Liver (tissue), 9 donors: ENCODE results near the gene DNAI2. TPM values are rescaled to one million over a fixed set of nuclear protein-coding genes. Genes with fewer than 3 reads are reported as not detected.

Experiments
- DNase-seq: peaks from one replicate; pipeline ENCODE4 v3.0.0-alpha.2; 2017; ENCODE audit warnings: low spot score
- H3K27ac ChIP-seq, 2 donors: one replicate each; pipeline ENCODE4 v1.7.0; 2013; ENCODE audit warnings: inconsistent platforms in 2 of 2, low read length in 2 of 2, control low read depth in 1 of 2, low read depth in 1 of 2, mild to moderate bottlenecking in 1 of 2
- H3K27me3 ChIP-seq, 4 donors: one replicate each; pipeline versions ENCODE4 v1.6.1 to v1.7.0; 2013; ENCODE audit warnings: low read length in 3 of 4, inconsistent platforms in 1 of 4, mild to moderate bottlenecking in 1 of 4, moderate library complexity in 1 of 4; ENCODE audit not compliant: control insufficient read depth in 4 of 4, insufficient read depth in 4 of 4
- H3K36me3 ChIP-seq, 4 donors: one replicate each; pipeline versions ENCODE4 v1.6.1 to v1.7.0; 2013; ENCODE audit warnings: low read length in 3 of 4, mild to moderate bottlenecking in 3 of 4, low read depth in 1 of 4, moderate library complexity in 1 of 4; ENCODE audit not compliant: control insufficient read depth in 4 of 4, insufficient read depth in 3 of 4
- H3K4me1 ChIP-seq, 4 donors: one replicate each; pipeline versions ENCODE4 v1.6.1 to v1.7.0; 2013; ENCODE audit warnings: low read length in 3 of 4, mild to moderate bottlenecking in 3 of 4, moderate library complexity in 1 of 4; ENCODE audit not compliant: control insufficient read depth in 4 of 4, insufficient read depth in 4 of 4
- H3K4me3 ChIP-seq, 3 donors: one replicate each; pipeline versions ENCODE4 v1.6.1 to v1.7.0; 2013; ENCODE audit warnings: low read length in 3 of 3, control low read depth in 1 of 3, low read depth in 1 of 3, mild to moderate bottlenecking in 1 of 3
- H3K9ac ChIP-seq, 2 donors: one replicate each; pipeline ENCODE4 v1.7.0; 2013; ENCODE audit warnings: low read length in 2 of 2, mild to moderate bottlenecking in 2 of 2, moderate library complexity in 2 of 2, control low read depth in 1 of 2, low read depth in 1 of 2
- H3K9me3 ChIP-seq, 4 donors: one replicate each; pipeline versions ENCODE4 v1.6.1 to v1.7.0; 2013; ENCODE audit warnings: low read length in 3 of 4; ENCODE audit not compliant: control insufficient read depth in 4 of 4
- EGR1 ChIP-seq, 2 donors: IDR thresholded peaks; 2 replicates each; pipeline ENCODE4 v1.6.1; 2016 to 2018; ENCODE audit warnings: antibody characterized with exemption in 2 of 2, low read depth in 2 of 2
- FOXA1 ChIP-seq: IDR thresholded peaks from 2 replicates; pipeline ENCODE4 v1.6.1; 2016; ENCODE audit warnings: antibody characterized with exemption
- GABPA ChIP-seq, 2 donors: IDR thresholded peaks in 1 of 2; conservative IDR thresholded peaks in 1 of 2; 2 replicates each; pipeline ENCODE4 v1.6.1; 2016; ENCODE audit warnings: antibody characterized with exemption in 2 of 2, mild to moderate bottlenecking in 1 of 2, moderate library complexity in 1 of 2
- HNF4A ChIP-seq, 2 donors: conservative IDR thresholded peaks; 2 replicates each; pipeline ENCODE4 v1.6.1; 2016; ENCODE audit warnings: antibody characterized with exemption in 2 of 2, mild to moderate bottlenecking in 2 of 2
- HNF4G ChIP-seq: IDR thresholded peaks from 2 replicates; pipeline ENCODE4 v1.6.1; 2016; ENCODE audit warnings: antibody characterized with exemption
- JUND ChIP-seq, 2 donors: IDR thresholded peaks; 2 replicates each; pipeline ENCODE4 v1.6.1; 2016; ENCODE audit warnings: antibody characterized with exemption in 2 of 2
- MAX ChIP-seq: IDR thresholded peaks from 2 replicates; pipeline ENCODE4 v1.6.1; 2016; ENCODE audit warnings: antibody characterized with exemption
- NR2F2 ChIP-seq: IDR thresholded peaks from 2 replicates; pipeline ENCODE4 v1.6.1; 2016; ENCODE audit warnings: antibody characterized with exemption
- REST ChIP-seq: IDR thresholded peaks from 2 replicates; pipeline ENCODE4 v1.6.1; 2016; ENCODE audit warnings: antibody characterized with exemption, mild to moderate bottlenecking
- RXRA ChIP-seq, 2 donors: IDR thresholded peaks; 2 replicates each; pipeline ENCODE4 v1.6.1; 2017 to 2018; ENCODE audit warnings: antibody characterized with exemption in 2 of 2, mild to moderate bottlenecking in 1 of 2
- SP1 ChIP-seq: IDR thresholded peaks from 2 replicates; pipeline ENCODE4 v1.6.1; 2018; ENCODE audit warnings: antibody characterized with exemption, mild to moderate bottlenecking
- TAF1 ChIP-seq: conservative IDR thresholded peaks from 2 replicates; pipeline ENCODE4 v1.6.1; 2016; ENCODE audit warnings: antibody characterized with exemption, mild to moderate bottlenecking
- YY1 ChIP-seq: IDR thresholded peaks from 2 replicates; pipeline ENCODE4 v1.6.1; 2016; ENCODE audit warnings: antibody characterized with exemption, mild to moderate bottlenecking
- ZBTB33 ChIP-seq: IDR thresholded peaks from 2 replicates; pipeline ENCODE4 v1.6.1; 2016; ENCODE audit warnings: antibody characterized with exemption
- WGBS: extraction: QIAGEN DNeasy Blood & Tissue Kit; methylation state at CpG from one replicate; pipeline ENCODE4 v1.1.7; 2013; 5-methylcytosine and 5-hydroxymethylcytosine counted together
- polyA plus RNA-seq, 2 donors: library from polyadenylated mRNA; stranded (reverse) in 1 of 2; unstranded in 1 of 2; fragments of 200-250 nt in 1 of 2; fragments of >200 nt in 1 of 2; fragmentation: Nextera tagmentation in 1 of 2; extraction: Ambion mirVana in 1 of 2; gene quantifications; one replicate each; pipeline versions ENCODE4 v1.2.1 to v1.2.3, GENCODE V29; 2013 to 2015
- total RNA-seq, 2 donors: library from RNA; depleted of rRNA; stranded (reverse); fragments of >200 nt; gene quantifications; one replicate each; pipeline ENCODE4 v1.2.3, GENCODE V29; 2014
- TF ChIP-seq, protein P1 (sequence below): IDR thresholded peaks from 2 replicates; pipeline ENCODE4 v1.6.1; 2016; ENCODE audit warnings: antibody characterized with exemption
- TF ChIP-seq, protein P2 (sequence below): fragments of 150-350 bp; IDR thresholded peaks from 2 replicates; pipeline ENCODE4 v1.5.1; 2017; ENCODE audit warnings: improper control_type of control experiment, low read depth, low read length; ENCODE audit not compliant: missing input control
- donor health status: healthy.
- donor health status: healthy.
- donor health status: healthy.
- donor health status: healthy.
- donor health status: healthy.

Gene DNAI2
- total and polyA plus RNA-seq, 4 donors = not detected

DNA sequence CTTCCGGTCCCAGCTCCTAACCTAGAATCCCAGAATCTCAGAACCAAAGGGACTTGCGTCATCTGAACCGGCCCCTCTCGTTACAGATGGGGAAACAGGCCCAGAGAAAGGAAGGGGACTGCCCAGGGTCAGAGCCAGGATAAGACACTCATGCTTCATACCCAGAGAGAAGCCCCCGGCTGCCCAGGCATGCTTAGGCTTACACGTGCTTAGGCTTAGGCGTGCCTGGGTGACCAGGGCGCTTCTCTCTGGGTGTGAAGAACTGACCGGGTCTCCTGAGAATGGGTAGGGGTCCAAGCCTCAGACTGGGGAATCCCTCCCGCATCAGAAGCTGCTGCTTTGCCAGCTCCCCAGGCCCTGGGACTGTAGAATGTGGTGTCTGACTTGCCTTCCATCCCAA is 29.9 kb upstream of the DNAI2 start (continued):
- TF ChIP-seq ZBTB33 = no peak
- TF ChIP-seq, protein P1, sequence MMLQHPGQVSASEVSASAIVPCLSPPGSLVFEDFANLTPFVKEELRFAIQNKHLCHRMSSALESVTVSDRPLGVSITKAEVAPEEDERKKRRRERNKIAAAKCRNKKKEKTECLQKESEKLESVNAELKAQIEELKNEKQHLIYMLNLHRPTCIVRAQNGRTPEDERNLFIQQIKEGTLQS = no peak
- TF ChIP-seq NR2F2 = no peak
- TF ChIP-seq EGR1 (IDR thresholded peaks at IDR 0.05; ENCODE audit: low read depth in 2 of 2) = no peak
- no peak for TF ChIP-seq HNF4G
- no peak for TF ChIP-seq SP1

DNA sequence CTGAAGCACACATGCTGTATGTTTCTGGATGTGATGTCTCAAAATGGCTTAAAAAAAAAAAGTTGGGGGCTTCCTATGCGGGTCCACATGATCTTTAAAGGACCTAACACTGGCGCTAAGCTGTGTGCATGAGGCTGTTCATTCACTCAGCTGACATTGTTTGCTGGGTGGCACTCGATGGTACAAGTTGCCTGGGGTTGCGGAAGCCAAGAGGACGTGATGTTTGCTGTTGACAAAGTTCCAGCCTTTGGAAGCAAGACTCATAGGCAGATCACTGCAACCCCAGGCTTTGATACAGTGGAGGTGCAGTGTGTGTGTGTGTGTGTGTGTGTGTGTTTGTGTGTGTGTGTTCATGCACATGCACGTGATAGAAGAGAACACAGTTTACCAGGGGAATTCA is 29.5 kb upstream of the DNAI2 start:
- WGBS = 63% methylated on average over 6 of the region's 6 CpGs

More for the DNA sequence above, 29.5 kb upstream of the DNAI2 start:
- no peak for TF ChIP-seq REST
- no peak for TF ChIP-seq NR2F2
- TF ChIP-seq RXRA (IDR thresholded peaks at IDR 0.05) = no peak
- no peak for TF ChIP-seq ZBTB33
- TF ChIP-seq HNF4G = no peak
- TF ChIP-seq YY1 = no peak
- TF ChIP-seq, protein P1 = no peak
- TF ChIP-seq, protein P2, sequence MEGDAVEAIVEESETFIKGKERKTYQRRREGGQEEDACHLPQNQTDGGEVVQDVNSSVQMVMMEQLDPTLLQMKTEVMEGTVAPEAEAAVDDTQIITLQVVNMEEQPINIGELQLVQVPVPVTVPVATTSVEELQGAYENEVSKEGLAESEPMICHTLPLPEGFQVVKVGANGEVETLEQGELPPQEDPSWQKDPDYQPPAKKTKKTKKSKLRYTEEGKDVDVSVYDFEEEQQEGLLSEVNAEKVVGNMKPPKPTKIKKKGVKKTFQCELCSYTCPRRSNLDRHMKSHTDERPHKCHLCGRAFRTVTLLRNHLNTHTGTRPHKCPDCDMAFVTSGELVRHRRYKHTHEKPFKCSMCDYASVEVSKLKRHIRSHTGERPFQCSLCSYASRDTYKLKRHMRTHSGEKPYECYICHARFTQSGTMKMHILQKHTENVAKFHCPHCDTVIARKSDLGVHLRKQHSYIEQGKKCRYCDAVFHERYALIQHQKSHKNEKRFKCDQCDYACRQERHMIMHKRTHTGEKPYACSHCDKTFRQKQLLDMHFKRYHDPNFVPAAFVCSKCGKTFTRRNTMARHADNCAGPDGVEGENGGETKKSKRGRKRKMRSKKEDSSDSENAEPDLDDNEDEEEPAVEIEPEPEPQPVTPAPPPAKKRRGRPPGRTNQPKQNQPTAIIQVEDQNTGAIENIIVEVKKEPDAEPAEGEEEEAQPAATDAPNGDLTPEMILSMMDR = no peak
- TF ChIP-seq TAF1 = no peak
- no peak for TF ChIP-seq EGR1 (IDR thresholded peaks at IDR 0.05; ENCODE audit: low read depth in 2 of 2)
- no peak for TF ChIP-seq GABPA (IDR thresholded peaks at IDR 0.05 in 1 of 2, conservative IDR thresholded peaks at IDR 0.05 in 1 of 2)
- no peak for TF ChIP-seq FOXA1
- no peak for TF ChIP-seq HNF4A (conservative IDR thresholded peaks at IDR 0.05)
- no peak for TF ChIP-seq MAX
- TF ChIP-seq JUND (IDR thresholded peaks at IDR 0.05) = no peak
- no peak for TF ChIP-seq SP1
- Histone ChIP-seq H3K36me3 (no peaks in the 10 kb centered on the region), H3K27ac (no peak overlapping the region), H3K4me3 (no peak overlapping the region), H3K9me3 (no peaks in the 10 kb centered on the region), H3K9ac (no peak overlapping the region), H3K4me1 (no peaks in the 10 kb centered on the region), H3K27me3 (no peaks in the 10 kb centered on the region)
- DNase-seq = no peak
